H1 (cell line): ENCODE results near the gene UQCR10. TPM values are rescaled to one million over a fixed set of nuclear protein-coding genes. Genes with fewer than 3 reads are reported as not detected.

Source experiments
- CTCF ChIA-PET: fragments of 300-600 bp; sonication (Branson Sonifier 250); formaldehyde crosslinking; loops from one replicate; lab custom pipeline; 2021; ENCODE audit not compliant: partially characterized antibody; lab: Charles Lee
- POLR2A ChIA-PET: fragments of 300-600 bp; sonication (Branson Sonifier 250); formaldehyde crosslinking; loops from one replicate; lab custom pipeline; 2021; ENCODE audit warnings: inconsistent platforms; ENCODE audit not compliant: partially characterized antibody; lab: Charles Lee
- DNase-seq, 2 experiments: peaks; one replicate each; pipeline versions ENCODE4 v3.0.0 to v3.0.0-alpha.2; 2010 to 2022; ENCODE audit warnings: low spot score in 2 of 2, low read depth in 1 of 2, mixed read lengths in 1 of 2
- FAIRE-seq: peaks from 2 replicates; lab custom pipeline; 2011; peaks lifted over from hg19 to GRCh38; lab: Jason Lieb, UNC
- H2AFZ ChIP-seq: 2 replicates; pipeline ENCODE4 v1.8.1; 2012; ENCODE audit warnings: low read length, inconsistent platforms
- H2AK5ac ChIP-seq: 2 replicates; pipeline ENCODE4 v1.6.1; 2013; ENCODE audit warnings: low read depth, low read length
- H2BK120ac ChIP-seq: replicated peaks from 2 replicates; pipeline ENCODE3; 2013; ENCODE audit warnings: low read depth, low read length, inconsistent platforms
- H2BK12ac ChIP-seq: 2 replicates; pipeline ENCODE4 v1.6.1; 2013; ENCODE audit warnings: low read depth, low read length
- H2BK15ac ChIP-seq: 2 replicates; pipeline ENCODE4 v1.6.1; 2013; ENCODE audit warnings: low read length
- H2BK20ac ChIP-seq: 2 replicates; pipeline ENCODE4 v1.6.1; 2013; ENCODE audit warnings: low read length
- H2BK5ac ChIP-seq: 2 replicates; pipeline ENCODE4 v1.6.1; 2013; ENCODE audit warnings: low read depth, low read length
- H3K14ac ChIP-seq: 2 replicates; pipeline ENCODE4 v1.6.1; 2013; ENCODE audit warnings: inconsistent platforms; ENCODE audit not compliant: insufficient read length
- H3K18ac ChIP-seq: 2 replicates; pipeline ENCODE4 v1.6.1; 2013; ENCODE audit warnings: low read length; ENCODE audit errors: extremely low read depth
- H3K23ac ChIP-seq: 2 replicates; pipeline ENCODE4 v1.6.1; 2013; ENCODE audit warnings: inconsistent platforms; ENCODE audit not compliant: insufficient read length
- H3K23me2 ChIP-seq: 2 replicates; pipeline ENCODE4 v1.6.1; 2013; ENCODE audit warnings: low read depth, low read length
- H3K27ac ChIP-seq: 2 replicates; pipeline ENCODE4 v1.6.1; 2011; ENCODE audit warnings: low read depth, low read length, inconsistent platforms
- H3K27me3 ChIP-seq, 4 experiments: replicated peaks in 1 of 4; 1 replicate in 1 of 4; 2 replicates in 3 of 4; pipeline versions ENCODE4 v1.6.1 to v1.8.1; 2011 to 2013; ENCODE audit warnings: low read length in 3 of 4, mild to moderate bottlenecking in 3 of 4, inconsistent platforms in 2 of 4, mixed read lengths in 2 of 4, moderate library complexity in 1 of 4; ENCODE audit not compliant: control insufficient read depth in 3 of 4, insufficient read depth in 3 of 4; ENCODE audit errors: extremely low read depth in 1 of 4
- H3K36me3 ChIP-seq, 4 experiments: 2 replicates each; pipeline versions ENCODE4 v1.6.1 to v1.8.1; 2011 to 2013; ENCODE audit warnings: mild to moderate bottlenecking in 4 of 4, low read length in 3 of 4, moderate library complexity in 2 of 4, control low read depth in 1 of 4, inconsistent platforms in 1 of 4; ENCODE audit not compliant: insufficient read depth in 4 of 4, control insufficient read depth in 2 of 4
- H3K4ac ChIP-seq: replicated peaks from 2 replicates; pipeline ENCODE3; 2013; ENCODE audit warnings: low read length, low read depth, mixed read lengths, inconsistent platforms; ENCODE audit not compliant: insufficient read length
- H3K4me1 ChIP-seq, 4 experiments: replicated peaks in 1 of 4; 1 replicate in 1 of 4; 2 replicates in 3 of 4; pipeline versions ENCODE4 v1.6.1 to v1.8.1; 2011 to 2013; ENCODE audit warnings: low read length in 3 of 4, inconsistent platforms in 2 of 4, mixed read lengths in 1 of 4; ENCODE audit not compliant: insufficient read depth in 4 of 4, control insufficient read depth in 3 of 4
- H3K4me2 ChIP-seq, 2 experiments: 2 replicates each; pipeline versions ENCODE4 v1.6.1 to v1.8.1; 2011 to 2013; ENCODE audit warnings: low read depth in 2 of 2, low read length in 2 of 2, control low read depth in 1 of 2, inconsistent platforms in 1 of 2, mild to moderate bottlenecking in 1 of 2; ENCODE audit not compliant: insufficient read depth in 1 of 2
- H3K4me3 ChIP-seq, 4 experiments: fragments of 200-600, 300-600 bp in 1 of 4; sonication (generic), shearing (Covaris generic), sonication (Bioruptor Twin) in 1 of 4; 2 replicates each; pipeline versions ENCODE4 v1.5.1 to v1.8.1; 2011 to 2016; ENCODE audit warnings: low read length in 4 of 4, low read depth in 3 of 4, control low read depth in 2 of 4, inconsistent platforms in 2 of 4, mild to moderate bottlenecking in 2 of 4, mixed read lengths in 1 of 4, moderate library complexity in 1 of 4; ENCODE audit not compliant: insufficient read depth in 2 of 4; ENCODE audit errors: extremely low read depth in 1 of 4
- H3K56ac ChIP-seq: replicated peaks from 2 replicates; pipeline ENCODE3; 2013; ENCODE audit warnings: low read depth, mild to moderate bottlenecking, mixed read lengths, low read length, inconsistent platforms; ENCODE audit not compliant: insufficient read length
- H3K79me1 ChIP-seq: 2 replicates; pipeline ENCODE4 v1.6.1; 2013; ENCODE audit warnings: low read depth, low read length, control low read depth
- H3K79me2 ChIP-seq, 2 experiments: 2 replicates each; pipeline versions ENCODE4 v1.6.1 to v1.8.1; 2012 to 2013; ENCODE audit warnings: low read length in 2 of 2, mild to moderate bottlenecking in 2 of 2, inconsistent platforms in 1 of 2; ENCODE audit not compliant: insufficient read depth in 2 of 2, control insufficient read depth in 1 of 2
- H3K9ac ChIP-seq, 4 experiments: replicated peaks in 1 of 4; 1 replicate in 1 of 4; 2 replicates in 3 of 4; pipeline versions ENCODE4 v1.6.1 to v1.8.1; 2011 to 2013; ENCODE audit warnings: low read depth in 3 of 4, low read length in 3 of 4, control low read depth in 2 of 4, mild to moderate bottlenecking in 2 of 4, moderate library complexity in 2 of 4, inconsistent platforms in 1 of 4; ENCODE audit errors: extremely low read depth in 1 of 4
- H3K9me3 ChIP-seq, 2 experiments: 2 replicates each; pipeline versions ENCODE4 v1.6.1 to v1.8.1; 2012 to 2013; ENCODE audit warnings: mild to moderate bottlenecking in 2 of 2, moderate library complexity in 2 of 2, control low read depth in 1 of 2, inconsistent platforms in 1 of 2, low read depth in 1 of 2, low read length in 1 of 2, mixed read lengths in 1 of 2; ENCODE audit not compliant: insufficient read depth in 2 of 2
- H4K20me1 ChIP-seq, 2 experiments: replicated peaks in 1 of 2; 2 replicates each; pipeline versions ENCODE3 to v1.8.1; 2011 to 2013; ENCODE audit warnings: inconsistent platforms in 2 of 2, low read length in 2 of 2, mild to moderate bottlenecking in 1 of 2; ENCODE audit not compliant: insufficient read depth in 2 of 2, control insufficient read depth in 1 of 2
- H4K5ac ChIP-seq: 2 replicates; pipeline ENCODE4 v1.6.1; 2013; ENCODE audit warnings: low read length, low read depth, mixed read lengths, inconsistent platforms; ENCODE audit not compliant: insufficient read length
- H4K8ac ChIP-seq: 2 replicates; pipeline ENCODE4 v1.8.0; 2013; ENCODE audit warnings: mild to moderate bottlenecking, moderate library complexity, low read length, inconsistent platforms; ENCODE audit not compliant: insufficient read depth; ENCODE audit errors: extremely low read depth
- H4K91ac ChIP-seq: replicated peaks from 2 replicates; pipeline ENCODE3; 2013; ENCODE audit warnings: low read length, mixed read lengths, inconsistent platforms; ENCODE audit not compliant: insufficient read length
- ASH2L ChIP-seq: fragments of 200-600, 300-600 bp; sonication (generic); IDR thresholded peaks from one replicate; pipeline ENCODE4 v1.7.1; 2017; ENCODE audit warnings: low read length
- CEBPB ChIP-seq: IDR thresholded peaks from 2 replicates; pipeline ENCODE4 v1.6.1; 2012; ENCODE audit warnings: low read depth, low read length
- CTBP2 ChIP-seq: IDR thresholded peaks from 2 replicates; pipeline ENCODE4 v1.7.0; 2011; ENCODE audit warnings: borderline replicate concordance, mild to moderate bottlenecking, moderate library complexity, mixed read lengths, low read length; ENCODE audit not compliant: insufficient read depth, insufficient read length
- EGR1 ChIP-seq: IDR thresholded peaks from 2 replicates; pipeline ENCODE4 v1.6.1; 2011; ENCODE audit warnings: low read depth, low read length, borderline replicate concordance
- FOSL1 ChIP-seq: IDR thresholded peaks from 2 replicates; pipeline ENCODE4 v1.6.1; 2011; ENCODE audit warnings: mild to moderate bottlenecking, low read depth, low read length, moderate library complexity; ENCODE audit not compliant: insufficient read depth
- MAFK ChIP-seq: IDR thresholded peaks from 2 replicates; pipeline ENCODE4 v1.6.1; 2012; ENCODE audit warnings: low read depth, mild to moderate bottlenecking, improper control_type of control experiment, low read length
- POU5F1 ChIP-seq: IDR thresholded peaks from 2 replicates; pipeline ENCODE4 v1.6.1; 2011; ENCODE audit warnings: low read depth, mild to moderate bottlenecking, low read length, moderate library complexity
- TAF7 ChIP-seq: optimal IDR thresholded peaks from 2 replicates; pipeline ENCODE3; 2011; ENCODE audit warnings: low read depth, mild to moderate bottlenecking, inconsistent platforms, low read length, moderate library complexity, borderline replicate concordance
- ZNF274 ChIP-seq: IDR thresholded peaks from 2 replicates; pipeline ENCODE4 v1.7.0; 2012; ENCODE audit warnings: low read length, borderline replicate concordance; ENCODE audit errors: extremely low read depth
- WGBS, 2 experiments: shearing (Covaris generic) in 1 of 2; methylation state at CpG; one replicate each; pipeline versions ENCODE4 v1.1.6 to v1.1.7; 2013 to 2015; ENCODE audit warnings: low lambda C conversion rate in 2 of 2, mixed read lengths in 2 of 2, inconsistent platforms in 1 of 2, low coverage in 1 of 2, missing lambda C conversion rate in 1 of 2; ENCODE audit not compliant: insufficient replicate concordance in 2 of 2, insufficient coverage in 1 of 2, insufficient read length in 1 of 2; ENCODE audit errors: extremely low coverage in 1 of 2, missing lambda C conversion rate in 1 of 2; 5-methylcytosine and 5-hydroxymethylcytosine counted together
- polyA plus RNA-seq, 7 experiments: library from polyadenylated mRNA; depleted of rRNA in 3 of 7; stranded (reverse) in 5 of 7; unstranded in 2 of 7; fragments of >200 nt in 5 of 7; fragments of 200-250 nt in 2 of 7; gene quantifications; 1 replicate in 5 of 7; 2 replicates in 1 of 7; 4 replicates in 1 of 7; pipeline versions ENCODE4 v1.2.1 to v1.2.3, GENCODE V29; 2011 to 2013; ENCODE audit warnings: missing spikeins in 2 of 7, mixed read lengths in 2 of 7
- total RNA-seq: library from RNA; stranded (reverse); fragmentation: NEBNext Ultra II Directional; extraction: Animal tissue kit (Norgen Biotek cat#: 25700); gene quantifications from 2 replicates; pipeline ENCODE4 v1.2.1, GENCODE V29; 2021
- TF ChIP-seq, protein P1 (sequence below): IDR thresholded peaks from 2 replicates; pipeline ENCODE4 v1.6.1; 2012; ENCODE audit warnings: low read length, inconsistent platforms
- TF ChIP-seq, protein P2 (sequence below): IDR thresholded peaks from 2 replicates; pipeline ENCODE4 v1.6.1; 2011; ENCODE audit warnings: low read length, improper control_type of control experiment

UQCR10 gene
- total and polyA plus RNA-seq, 2 of the 8 experiments (the other 6 are each of a cell fraction or from before 2014, with no cell fraction given) = 102 to 260 TPM

DNA sequence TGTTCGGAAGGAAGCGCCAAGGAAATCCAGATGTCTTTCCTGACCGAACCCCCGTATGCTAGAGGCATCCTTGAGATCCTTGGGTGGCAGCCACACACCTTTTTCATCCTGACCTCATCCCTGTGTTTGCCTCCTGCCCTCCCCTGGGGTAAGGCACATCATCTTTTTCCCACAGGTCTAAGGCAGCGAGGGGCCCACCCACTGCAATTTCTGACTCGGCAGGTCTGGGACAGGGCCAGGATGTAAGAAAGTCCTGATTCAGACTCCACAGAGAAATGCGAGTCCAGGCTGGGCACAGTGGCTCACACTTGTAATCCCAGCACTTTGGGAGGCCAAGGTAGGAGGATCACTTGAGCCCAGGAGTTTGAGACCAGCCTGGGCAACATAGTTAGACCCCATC, 10.8 kb upstream of the UQCR10 start:
- Histone ChIP-seq H3K23ac (no peak overlapping the region), H4K8ac (peak overlapping the region; percentile 96; the same call in 1 of the 2 replicates), H3K27ac (no peak overlapping the region), H2BK120ac (no peak overlapping the region), H2BK12ac (no peak overlapping the region), H2AFZ (no peak overlapping the region), H3K36me3 (no peaks in the 10 kb centered on the region), H3K18ac (no peak overlapping the region), H2BK5ac (no peak overlapping the region), H3K23me2 (no peaks in the 10 kb centered on the region), H3K4me1 (peaks cover 0 to 2% (median 0%) of the 10 kb centered on the region in 4 experiments; a peak in 2 of 7 replicates), H3K79me1 (no peaks in the 10 kb centered on the region), H4K91ac (no peak overlapping the region), H3K14ac (no peak overlapping the region), H3K79me2 (no peaks in the 10 kb centered on the region), H2AK5ac (no peak overlapping the region), H3K9me3 (no peaks in the 10 kb centered on the region), H3K9ac (no peak overlapping the region), H4K20me1 (peaks cover 0 to 1% of the 10 kb centered on the region in 2 experiments), H3K4ac (no peak overlapping the region), H3K56ac (no peak overlapping the region), H3K27me3 (no peaks in the 10 kb centered on the region), H3K4me3 (no peak overlapping the region), H2BK20ac (no peak overlapping the region), H3K4me2 (no peak overlapping the region), H2BK15ac (no peak overlapping the region), H4K5ac (no peak overlapping the region)
- FAIRE-seq = no peak
- ChIA-PET CTCF (interaction anchor here (1.0 to 1.5 kb wide), 4 partner anchors 16 to 131 kb away, joined by 3 to 4 read pairs (median 4); no protein-coding TSS in a partner anchor), POLR2A (no interaction called here)
- no peak for DNase-seq
- WGBS, 2 experiments = 86% methylated on average over 7 of the region's 7 CpGs; no CpG with 5 or more reads in 1 of the 2 experiments
- no peak for TF ChIP-seq ZNF274
- TF ChIP-seq, protein P1, sequence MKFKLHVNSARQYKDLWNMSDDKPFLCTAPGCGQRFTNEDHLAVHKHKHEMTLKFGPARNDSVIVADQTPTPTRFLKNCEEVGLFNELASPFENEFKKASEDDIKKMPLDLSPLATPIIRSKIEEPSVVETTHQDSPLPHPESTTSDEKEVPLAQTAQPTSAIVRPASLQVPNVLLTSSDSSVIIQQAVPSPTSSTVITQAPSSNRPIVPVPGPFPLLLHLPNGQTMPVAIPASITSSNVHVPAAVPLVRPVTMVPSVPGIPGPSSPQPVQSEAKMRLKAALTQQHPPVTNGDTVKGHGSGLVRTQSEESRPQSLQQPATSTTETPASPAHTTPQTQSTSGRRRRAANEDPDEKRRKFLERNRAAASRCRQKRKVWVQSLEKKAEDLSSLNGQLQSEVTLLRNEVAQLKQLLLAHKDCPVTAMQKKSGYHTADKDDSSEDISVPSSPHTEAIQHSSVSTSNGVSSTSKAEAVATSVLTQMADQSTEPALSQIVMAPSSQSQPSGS = no peak
- no peak for TF ChIP-seq CEBPB
- no peak for TF ChIP-seq POU5F1
- TF ChIP-seq, protein P2, sequence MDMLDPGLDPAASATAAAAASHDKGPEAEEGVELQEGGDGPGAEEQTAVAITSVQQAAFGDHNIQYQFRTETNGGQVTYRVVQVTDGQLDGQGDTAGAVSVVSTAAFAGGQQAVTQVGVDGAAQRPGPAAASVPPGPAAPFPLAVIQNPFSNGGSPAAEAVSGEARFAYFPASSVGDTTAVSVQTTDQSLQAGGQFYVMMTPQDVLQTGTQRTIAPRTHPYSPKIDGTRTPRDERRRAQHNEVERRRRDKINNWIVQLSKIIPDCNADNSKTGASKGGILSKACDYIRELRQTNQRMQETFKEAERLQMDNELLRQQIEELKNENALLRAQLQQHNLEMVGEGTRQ = no peak
- TF ChIP-seq FOSL1 = no peak
- no peak for TF ChIP-seq TAF7
- TF ChIP-seq MAFK = no peak
- no peak for TF ChIP-seq CTBP2
- TF ChIP-seq EGR1 = no peak
- TF ChIP-seq ASH2L = no peak
